NB4 (cell line): Measurements from ENCODE around the gene KCNAB2.

Experiments used
- CTCF ChIP-seq: IDR thresholded peaks from one replicate; pipeline ENCODE4 v1.5.1; 2012; ENCODE audit warnings: low read depth, low read length
- MAX ChIP-seq: IDR thresholded peaks from 2 replicates; pipeline ENCODE4 v1.6.1; 2011; ENCODE audit warnings: low read depth, low read length

GRCh38 chr1:6124341-6124740 is 78.7 kb downstream of the KCNAB2 start:
- TF ChIP-seq CTCF, result no peak
- no peak for TF ChIP-seq MAX
